Left cardiac atrium (tissue), 4 donors: ENCODE results near the gene CENPE. TPM values are rescaled to one million over a fixed set of nuclear protein-coding genes. Genes with fewer than 3 reads are reported as not detected.
A peak's percentile ranks its signal among the peaks of the same experiment; 100 is the strongest.

Experiments used
- ATAC-seq, 2 donors: fragments of 200-7000 bp; cut with Tn5 transposase; one replicate each; pipeline ENCODE4 v1.9.1; 2020; ENCODE audit warnings: mild to moderate bottlenecking in 2 of 2, moderate library complexity in 2 of 2
- DNase-seq: peaks from one replicate; pipeline ENCODE4 v3.0.0-alpha.2; 2020
- intact Hi-C, 2 donors: fragments of 100-400 bp; cut with DNase I; formaldehyde crosslinking; loops; one replicate each; pipeline versions ENCODE4 v1.14.1 to v1.15.1; 2022 to 2023
- total RNA-seq, 2 donors: library from RNA; stranded (reverse); fragmentation: NEBNext Ultra II Directional; extraction: Animal tissue kit (Norgen Biotek cat#: 25700); gene quantifications; one replicate each; pipeline ENCODE4 v1.2.1, GENCODE V29; 2021
- donor health status: DM: no; HTN: yes; CAD: no.
- donor health status: DM: no; HTN: yes; CAD: no; lungs with severe emphysema.
- donor health status: DM: yes; HTN: yes; CAD: no.
- donor health status: Dilated cardiomyopathy.

CENPE gene
- total RNA-seq, 2 donors from 2014 or later = 0.31 to 0.71 TPM

GRCh38 chr4:103144926-103145325 is 53.2 kb downstream of the CENPE start:
- ATAC-seq (no peak), DNase-seq (no peak)
- intact Hi-C loops = no loop called here

- intact Hi-C loops = no loop called here
Observed at GRCh38 chr4:103137446-103137827, 60.7 kb downstream of the CENPE start.

GRCh38 chr4:103136671-103137445 is 61.3 kb downstream of the CENPE start:
- intact Hi-C loops = no loop called here
- ATAC-seq (no peak), DNase-seq (no peak)

More at GRCh38 chr4:103137446-103137827, 60.7 kb downstream of the CENPE start:
- ATAC-seq (no peak), DNase-seq (no peak)

GRCh38 chr4:103129174-103129573 is 69.0 kb downstream of the CENPE start:
- ATAC-seq = no peak
- intact Hi-C loops = no loop called here

GRCh38 chr4:103126126-103126525 is 72.0 kb downstream of the CENPE start:
- ATAC-seq (no peak), DNase-seq (no peak)
- intact Hi-C loops = no loop called here

More at GRCh38 chr4:103129174-103129573, 69.0 kb downstream of the CENPE start:
- no peak for DNase-seq

- DNase-seq (no peak), ATAC-seq (no peak)
- intact Hi-C loops = no loop called here
Observed at GRCh38 chr4:103123114-103123513, 75.0 kb downstream of the CENPE start.

GRCh38 chr4:103118166-103118565 is 80.0 kb downstream of the CENPE start:
- DNase-seq (no peak), ATAC-seq (no peak)
- intact Hi-C loops = no loop called here

GRCh38 chr4:103111598-103111997 is 86.5 kb downstream of the CENPE start:
- ATAC-seq = no peak
- intact Hi-C loops = no loop called here
- no peak for DNase-seq

- intact Hi-C loops = no loop called here
- DNase-seq = no peak
Observed at GRCh38 chr4:103108542-103108941, 89.6 kb downstream of the CENPE start.

GRCh38 chr4:103105558-103106356 is 92.4 kb downstream of the CENPE start:
- no peak for ATAC-seq
- DNase-seq = no peak
- intact Hi-C loops = no loop called here

More at GRCh38 chr4:103108542-103108941, 89.6 kb downstream of the CENPE start:
- ATAC-seq = no peak

GRCh38 chr4:103104886-103105285 is 93.3 kb downstream of the CENPE start:
- ATAC-seq (no peak), DNase-seq (no peak)
- intact Hi-C loops = no loop called here

- intact Hi-C loops = no loop called here
- ATAC-seq (no peak), DNase-seq (no peak)
Observed at GRCh38 chr4:103100691-103101090, 97.5 kb downstream of the CENPE start.

- intact Hi-C loops = loop anchor here (5.0 to 10.0 kb wide), 4 partner anchors 478 to 653 kb away; no protein-coding TSS in a partner anchor
- ATAC-seq (peak; percentile 97 to 98), DNase-seq (peak; percentile 27)
Observed at GRCh38 chr4:103099691-103100392, 98.3 kb downstream of the CENPE start, which contains the start of gene BDH2. BDH2 (minus strand) TSS chr4:103099834; CDS start chr4:103096254, 3,580 bp downstream.

- intact Hi-C loops = loop anchor here (5.0 to 10.0 kb wide), 4 partner anchors 477 to 652 kb away; no protein-coding TSS in a partner anchor
- ATAC-seq (peak; percentile 31 to 50), DNase-seq (no peak)
Observed at GRCh38 chr4:103098756-103099440, 99.2 kb downstream of the CENPE start.

- DNase-seq = no peak
- peak in 1 of 2 donors; percentile 9 for ATAC-seq
- intact Hi-C loops = loop anchor here (5.0 to 10.0 kb wide), 4 partner anchors 476 to 651 kb away; no protein-coding TSS in a partner anchor
Observed at GRCh38 chr4:103098341-103098740, 99.8 kb downstream of the CENPE start.

GRCh38 chr4:103097112-103097511 is 101.0 kb downstream of the CENPE start:
- ATAC-seq (no peak), DNase-seq (no peak)
- intact Hi-C loops = loop anchor here (5.0 to 10.0 kb wide), 4 partner anchors 475 to 650 kb away; no protein-coding TSS in a partner anchor

- intact Hi-C loops = loop anchor here (5.0 to 10.0 kb wide), 4 partner anchors 473 to 648 kb away; no protein-coding TSS in a partner anchor
- DNase-seq (no peak), ATAC-seq (no peak)
Observed at GRCh38 chr4:103095080-103095479, 103.1 kb downstream of the CENPE start.

GRCh38 chr4:103092245-103092644 is 105.9 kb downstream of the CENPE start:
- ATAC-seq (no peak), DNase-seq (no peak)
- intact Hi-C loops = loop anchor here in 1 of 2 donors (10.0 kb wide), 2 partner anchors 477 to 637 kb away; no protein-coding TSS in a partner anchor
